Smooth muscle cell (in vitro differentiated cells): Measurements from ENCODE around the gene MAML2. TPM values are rescaled to one million over a fixed set of nuclear protein-coding genes. Genes with fewer than 3 reads are reported as not detected.
A peak's percentile ranks its signal among the peaks of the same experiment; 100 is the strongest.

ENCODE experiments used
- DNase-seq: peaks from one replicate; lab custom pipeline; 2025; ENCODE audit not compliant: unreplicated experiment; lab: John Stamatoyannopoulos, UW
- H2AFZ ChIP-seq: fragments of 200-600 bp; sonication (generic); 2 replicates; pipeline ENCODE4 v1.6.0; 2016; ENCODE audit warnings: antibody characterized with exemption, low read depth, mild to moderate bottlenecking
- H3F3A ChIP-seq: fragments of 200-600 bp; sonication (generic); 2 replicates; pipeline ENCODE4 v1.6.0; 2017; ENCODE audit warnings: antibody characterized with exemption, low read depth
- H3K27ac ChIP-seq: fragments of 200-600 bp; sonication (generic); 2 replicates; pipeline ENCODE4 v1.5.1; 2016; ENCODE audit warnings: low read depth, mild to moderate bottlenecking
- H3K27me3 ChIP-seq: fragments of 200-600 bp; sonication (generic); 2 replicates; pipeline ENCODE4 v1.6.1; 2016; ENCODE audit warnings: low read depth, mild to moderate bottlenecking
- H3K36me3 ChIP-seq: fragments of 200-600 bp; sonication (generic); 2 replicates; pipeline ENCODE4 v1.5.1; 2016; ENCODE audit warnings: low read depth
- H3K4me1 ChIP-seq: fragments of 200-600 bp; sonication (generic); 2 replicates; pipeline ENCODE4 v1.5.1; 2016; ENCODE audit warnings: low read depth
- H3K4me2 ChIP-seq: fragments of 200-600 bp; sonication (generic); 2 replicates; pipeline ENCODE4 v1.6.0; 2016; ENCODE audit warnings: mild to moderate bottlenecking
- H3K4me3 ChIP-seq: fragments of 200-600 bp; sonication (generic); 2 replicates; pipeline ENCODE4 v1.5.1; 2016; ENCODE audit warnings: mild to moderate bottlenecking
- H3K79me2 ChIP-seq: fragments of 200-600 bp; sonication (generic); 2 replicates; pipeline ENCODE4 v1.6.0; 2016; ENCODE audit warnings: low read depth, mild to moderate bottlenecking
- H3K9ac ChIP-seq: fragments of 200-600 bp; sonication (generic); 2 replicates; pipeline ENCODE4 v1.6.0; 2016; ENCODE audit warnings: low read depth
- H3K9me3 ChIP-seq: fragments of 200-600 bp; sonication (generic); replicated peaks from 2 replicates; pipeline ENCODE4 v1.5.1; 2016; ENCODE audit warnings: low read depth
- H4K20me1 ChIP-seq: fragments of 200-600 bp; sonication (generic); 2 replicates; pipeline ENCODE4 v1.6.0; 2016; ENCODE audit warnings: low read depth
- WGBS: methylation state at CpG from one replicate; pipeline ENCODE4 v1.1.7; 2016; ENCODE audit warnings: low lambda C conversion rate; 5-methylcytosine and 5-hydroxymethylcytosine counted together
- polyA plus RNA-seq: library from polyadenylated mRNA; unstranded; fragments of >200 nt; fragmentation: Nextera tagmentation; extraction: Ambion mirVana; gene quantifications from 2 replicates; pipeline ENCODE4 v1.2.1, GENCODE V29; 2016
- total RNA-seq: library from RNA; depleted of rRNA; stranded (reverse); fragments of >200 nt; gene quantifications from 2 replicates; pipeline ENCODE4 v1.2.3, GENCODE V29; 2014
- TF ChIP-seq, protein P1 (sequence below): fragments of 200-600 bp; sonication (generic); IDR thresholded peaks from 2 replicates; pipeline ENCODE4 v1.5.1; 2017; ENCODE audit warnings: borderline replicate concordance, mild to moderate bottlenecking, antibody characterized with exemption; ENCODE audit not compliant: insufficient read depth, poor library complexity, severe bottlenecking

MAML2 gene
- total and polyA plus RNA-seq, 2 experiments from 2014 or later: 8.7 to 52.4 TPM

DNA sequence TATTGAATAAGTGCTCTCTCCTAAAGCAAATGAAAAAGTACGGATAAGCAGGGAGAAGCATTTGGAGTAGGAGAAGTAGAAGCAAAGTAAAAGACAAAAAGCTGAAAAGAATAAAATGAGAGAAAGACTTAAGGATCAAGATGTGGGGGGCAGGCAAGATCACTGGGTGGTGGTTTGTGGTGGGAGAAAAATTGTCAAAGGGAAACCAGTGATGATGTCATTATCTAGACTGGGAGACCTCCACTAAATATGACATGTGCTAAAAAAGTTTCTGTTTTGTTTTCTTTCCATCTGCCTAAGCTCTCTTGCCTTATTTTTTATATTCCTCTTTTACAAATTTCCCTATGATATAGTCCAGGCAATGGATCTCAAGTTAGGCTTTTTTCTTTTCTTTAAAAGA lies 14.8 kb upstream of the MAML2 start:
- DNase-seq: no peak
- Histone ChIP-seq H4K20me1 (no peaks in the 10 kb centered on the region), H3K27me3 (no peaks in the 10 kb centered on the region), H3K9ac (no peak overlapping the region), H3F3A (no peaks in the 10 kb centered on the region), H3K4me3 (no peak overlapping the region), H3K79me2 (no peaks in the 10 kb centered on the region), H3K36me3 (peaks cover 8% of the 10 kb centered on the region), H3K4me1 (no peaks in the 10 kb centered on the region), H3K9me3 (no peaks in the 10 kb centered on the region), H3K4me2 (no peak overlapping the region), H3K27ac (no peak overlapping the region), H2AFZ (no peak overlapping the region)
- TF ChIP-seq, protein P1, sequence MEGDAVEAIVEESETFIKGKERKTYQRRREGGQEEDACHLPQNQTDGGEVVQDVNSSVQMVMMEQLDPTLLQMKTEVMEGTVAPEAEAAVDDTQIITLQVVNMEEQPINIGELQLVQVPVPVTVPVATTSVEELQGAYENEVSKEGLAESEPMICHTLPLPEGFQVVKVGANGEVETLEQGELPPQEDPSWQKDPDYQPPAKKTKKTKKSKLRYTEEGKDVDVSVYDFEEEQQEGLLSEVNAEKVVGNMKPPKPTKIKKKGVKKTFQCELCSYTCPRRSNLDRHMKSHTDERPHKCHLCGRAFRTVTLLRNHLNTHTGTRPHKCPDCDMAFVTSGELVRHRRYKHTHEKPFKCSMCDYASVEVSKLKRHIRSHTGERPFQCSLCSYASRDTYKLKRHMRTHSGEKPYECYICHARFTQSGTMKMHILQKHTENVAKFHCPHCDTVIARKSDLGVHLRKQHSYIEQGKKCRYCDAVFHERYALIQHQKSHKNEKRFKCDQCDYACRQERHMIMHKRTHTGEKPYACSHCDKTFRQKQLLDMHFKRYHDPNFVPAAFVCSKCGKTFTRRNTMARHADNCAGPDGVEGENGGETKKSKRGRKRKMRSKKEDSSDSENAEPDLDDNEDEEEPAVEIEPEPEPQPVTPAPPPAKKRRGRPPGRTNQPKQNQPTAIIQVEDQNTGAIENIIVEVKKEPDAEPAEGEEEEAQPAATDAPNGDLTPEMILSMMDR: no peak
- WGBS: 98% methylated on average over 1 of the region's 1 CpG

DNA sequence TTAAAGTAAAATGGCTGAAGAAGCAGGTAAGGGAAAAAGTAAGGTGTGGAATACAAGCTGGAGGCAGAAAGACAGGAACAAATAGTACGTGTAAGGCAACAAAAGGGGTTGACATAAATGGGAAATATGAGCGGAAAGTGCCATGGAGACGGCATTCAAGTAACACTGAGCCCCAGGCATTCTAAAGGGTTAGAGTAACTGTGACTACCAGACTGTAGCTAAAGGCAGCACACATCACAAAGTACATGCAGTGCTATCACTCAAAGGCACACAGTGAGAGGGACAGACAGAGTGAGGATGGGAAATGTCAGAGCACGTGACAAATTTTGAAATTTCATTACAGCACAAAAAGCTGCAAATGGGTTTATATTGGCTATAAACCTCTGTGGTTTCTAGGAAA lies 13.9 kb upstream of the MAML2 start:
- Histone ChIP-seq H3K79me2 (no peaks in the 10 kb centered on the region), H2AFZ (no peak overlapping the region), H3K4me2 (no peak overlapping the region), H3F3A (no peaks in the 10 kb centered on the region), H3K4me3 (no peak overlapping the region), H3K36me3 (peaks cover 8% of the 10 kb centered on the region), H4K20me1 (no peaks in the 10 kb centered on the region), H3K27me3 (no peaks in the 10 kb centered on the region), H3K9ac (no peak overlapping the region), H3K27ac (no peak overlapping the region), H3K4me1 (no peaks in the 10 kb centered on the region), H3K9me3 (no peaks in the 10 kb centered on the region)
- no peak for DNase-seq
- TF ChIP-seq, protein P1: no peak
- 88% methylated on average over 4 of the region's 4 CpGs for WGBS

DNA sequence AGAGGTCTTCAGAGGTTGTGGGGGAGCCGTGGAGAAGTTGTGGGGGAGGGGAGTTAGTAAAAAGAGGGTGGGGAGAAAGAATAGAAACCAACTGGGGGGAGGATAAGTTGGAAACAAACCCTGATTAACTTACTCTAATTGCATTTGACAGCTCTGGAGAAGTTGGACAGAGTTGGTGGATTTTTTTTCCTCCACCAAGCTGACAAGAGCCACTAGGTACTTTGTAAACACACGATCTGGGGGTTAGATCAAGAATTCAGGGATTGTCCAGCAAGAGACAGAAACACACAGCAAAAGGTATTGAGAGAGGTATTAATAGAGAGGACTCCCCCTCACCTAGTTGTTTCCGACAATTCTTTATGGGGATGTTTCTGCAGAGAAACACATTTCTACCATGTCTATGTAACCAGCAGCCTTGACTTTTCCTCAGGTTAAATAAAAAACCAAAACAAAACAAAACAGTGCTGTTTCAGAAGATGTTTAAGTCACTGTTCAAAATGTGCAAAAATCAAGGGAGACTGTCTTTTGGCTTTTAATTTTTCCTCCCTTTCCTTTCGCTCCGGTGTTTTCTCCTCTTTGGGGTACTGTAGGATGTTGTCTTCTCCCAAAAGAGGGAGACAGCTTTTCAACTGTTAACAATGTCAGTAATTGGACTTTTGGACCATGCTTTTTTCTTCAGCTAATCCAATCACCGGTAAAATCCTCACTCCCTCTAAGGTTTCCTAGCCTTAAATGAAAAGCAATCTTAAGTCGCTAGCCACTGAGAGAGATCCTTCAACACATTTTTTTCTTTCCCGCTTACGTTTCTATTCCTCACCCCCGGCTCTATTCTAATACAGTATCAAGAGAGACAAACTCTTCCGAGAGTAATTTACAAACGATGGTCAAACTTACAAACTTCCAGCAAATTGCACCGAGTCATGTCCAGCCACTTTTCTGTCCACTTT lies 708 bp downstream of the MAML2 start:
- Histone ChIP-seq H3K4me3 (peak overlapping the region; percentile 97), H3K9ac (peak overlapping the region; percentile 90), H3K79me2 (peaks cover 57% of the 10 kb centered on the region), H4K20me1 (peaks cover 8% of the 10 kb centered on the region), H3K36me3 (no peaks in the 10 kb centered on the region), H3K27me3 (no peaks in the 10 kb centered on the region), H3K9me3 (no peaks in the 10 kb centered on the region), H3K4me1 (peaks cover 38% of the 10 kb centered on the region), H3K27ac (peak overlapping the region; percentile 90), H3F3A (peaks cover 28% of the 10 kb centered on the region), H3K4me2 (peak overlapping the region; percentile 91), H2AFZ (peak overlapping the region; percentile 91)
- TF ChIP-seq, protein P1: no peak
- WGBS: 3% methylated on average over 13 of the region's 13 CpGs
- no peak for DNase-seq
